PFSK-1 (cell line): Measurements from ENCODE around the gene DYNLL1.

ENCODE experiments used
- FOXP2 ChIP-seq: optimal IDR thresholded peaks from 2 replicates; pipeline ENCODE3; 2011; ENCODE audit warnings: borderline replicate concordance, control low read depth, inconsistent platforms; ENCODE audit not compliant: insufficient read depth; ENCODE audit errors: extremely low read length, extremely low read depth
- POLR2AphosphoS5 ChIP-seq: IDR thresholded peaks from 2 replicates; pipeline ENCODE4 v1.6.1; 2012; ENCODE audit warnings: low read depth, mild to moderate bottlenecking, control low read depth, low read length, moderate library complexity
- REST ChIP-seq, 2 experiments: IDR thresholded peaks; 2 replicates each; pipeline versions ENCODE4 v1.6.1 to v1.8.0; 2011 to 2012; ENCODE audit warnings: low read depth in 2 of 2, low read length in 2 of 2, control low read depth in 1 of 2, inconsistent platforms in 1 of 2, mild to moderate bottlenecking in 1 of 2, moderate library complexity in 1 of 2; ENCODE audit not compliant: insufficient read depth in 1 of 2
- SIN3A ChIP-seq: IDR thresholded peaks from 2 replicates; pipeline ENCODE4 v1.6.1; 2012; ENCODE audit warnings: mild to moderate bottlenecking, low read length, moderate library complexity, borderline replicate concordance; ENCODE audit not compliant: insufficient read depth
- TAF1 ChIP-seq: IDR thresholded peaks from 2 replicates; pipeline ENCODE4 v1.6.1; 2012; ENCODE audit warnings: low read length, control low read depth, borderline replicate concordance; ENCODE audit not compliant: insufficient read depth

The DYNLL1 gene

GRCh38 chr12:120528861-120529525, 33.1 kb downstream of the DYNLL1 start, which contains the start of gene COQ5:
TSS of gene COQ5 (minus strand) at chr12:120529158. CDS start at chr12:120529141, 17 bp downstream.
- peak; percentile 93 for TF ChIP-seq TAF1
- TF ChIP-seq SIN3A = peak; percentile 50; the same call in 1 of the 2 replicates
- TF ChIP-seq POLR2AphosphoS5 = peak; percentile 91
- TF ChIP-seq FOXP2 = peak; percentile 66
- peak; percentile 49 to 60; a peak in 2 of 4 replicates for TF ChIP-seq REST (IDR thresholded peaks at IDR 0.05; ENCODE audit: insufficient read depth in 1 of 2, low read depth in 2 of 2, low read length in 2 of 2)

GRCh38 chr12:120529641-120530417, 33.9 kb downstream of the DYNLL1 start:
- TF ChIP-seq FOXP2 (no peak), POLR2AphosphoS5 (no peak), SIN3A (no peak), REST (IDR thresholded peaks at IDR 0.05; ENCODE audit: insufficient read depth in 1 of 2, low read depth in 2 of 2, low read length in 2 of 2) (no peak), TAF1 (no peak)

GRCh38 chr12:120532701-120533238, 36.9 kb downstream of the DYNLL1 start:
- TF ChIP-seq REST (IDR thresholded peaks at IDR 0.05; ENCODE audit: insufficient read depth in 1 of 2, low read depth in 2 of 2, low read length in 2 of 2) = no peak
- TF ChIP-seq TAF1 = no peak
- TF ChIP-seq POLR2AphosphoS5 = no peak
- TF ChIP-seq SIN3A = no peak
- no peak for TF ChIP-seq FOXP2

- TF ChIP-seq TAF1 = peak; percentile 66; the same call in 1 of the 2 replicates
- peak; percentile 95 for TF ChIP-seq POLR2AphosphoS5
- no peak for TF ChIP-seq FOXP2
Measured at GRCh38 chr12:120534203-120534702, 38.3 kb downstream of the DYNLL1 start, which contains the start of gene RNF10. TSS of gene RNF10 (plus strand) at chr12:120534356. CDS start at chr12:120534812, 456 bp downstream.
